Skeletal muscle satellite cell (primary cell): Measurements from ENCODE around the gene CLASP1.
"Not testable (repeated sequence)": the region's sequence is repeated elsewhere in the genome, so short reads cannot be mapped to it uniquely, and the experiment has no call there.

Source experiments
- H3K27me3 ChIP-seq: 2 replicates; pipeline ENCODE4 v1.7.0; 2013; ENCODE audit warnings: low read length; ENCODE audit not compliant: control insufficient read depth, insufficient read depth
- H3K36me3 ChIP-seq: 2 replicates; pipeline ENCODE4 v1.7.0; 2013; ENCODE audit warnings: mild to moderate bottlenecking, control low read depth, low read length; ENCODE audit not compliant: insufficient read depth
- H3K4me1 ChIP-seq: 2 replicates; pipeline ENCODE4 v1.7.0; 2013; ENCODE audit warnings: low read length; ENCODE audit not compliant: control insufficient read depth, insufficient read depth
- H3K4me2 ChIP-seq: 2 replicates; pipeline ENCODE4 v1.7.0; 2013; ENCODE audit warnings: mild to moderate bottlenecking, low read length
- H3K4me3 ChIP-seq: 2 replicates; pipeline ENCODE4 v1.7.0; 2013; ENCODE audit warnings: low read length
- H3K9ac ChIP-seq: 2 replicates; pipeline ENCODE4 v1.7.0; 2013; ENCODE audit warnings: mild to moderate bottlenecking, low read depth, low read length, moderate library complexity
- H3K9me3 ChIP-seq: replicated peaks from 2 replicates; pipeline ENCODE4 v1.7.0; 2013; ENCODE audit warnings: mild to moderate bottlenecking, control low read depth, low read length

Gene CLASP1

DNA sequence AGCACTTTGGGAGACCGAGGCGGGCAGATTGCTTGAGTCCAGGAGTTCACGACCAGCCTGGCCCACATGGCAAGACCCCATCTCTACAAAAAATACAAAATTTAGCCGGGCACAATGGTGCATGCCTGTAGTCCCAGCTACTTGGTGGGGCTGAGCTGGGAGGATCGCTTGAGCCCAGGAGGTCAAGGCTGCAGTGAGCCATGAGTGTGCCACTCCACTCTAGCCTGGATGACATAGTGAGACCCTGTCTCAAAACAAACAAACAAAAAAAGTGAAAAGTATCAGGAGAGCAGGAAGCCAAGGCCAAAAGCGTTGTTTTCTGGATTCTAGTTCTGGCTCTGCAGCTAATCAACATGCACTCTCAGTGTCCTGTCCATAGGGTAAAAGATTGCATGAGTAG lies 10.7 kb upstream of the CLASP1 start:
- Histone ChIP-seq H3K4me2 (no peak overlapping the region), H3K36me3 (no peaks in the 10 kb centered on the region), H3K9me3 (no peaks in the 10 kb centered on the region), H3K9ac (no peak overlapping the region), H3K4me1 (peaks cover 11% of the 10 kb centered on the region), H3K4me3 (no peak overlapping the region), H3K27me3 (no peaks in the 10 kb centered on the region)

GRCh38 chr2:121658393-121658792 lies 9.1 kb upstream of the CLASP1 start:
- not testable (repeated sequence) for H3K36me3 ChIP-seq, H3K4me2 ChIP-seq, H3K27me3 ChIP-seq, H3K9me3 ChIP-seq, H3K4me3 ChIP-seq, H3K9ac ChIP-seq, H3K4me1 ChIP-seq

GRCh38 chr2:121653035-121653434 lies 3.8 kb upstream of the CLASP1 start:
- Histone ChIP-seq H3K4me2 (no peak overlapping the region), H3K4me3 (no peak overlapping the region), H3K36me3 (no peaks in the 10 kb centered on the region), H3K27me3 (no peaks in the 10 kb centered on the region), H3K4me1 (peaks cover 9% of the 10 kb centered on the region), H3K9me3 (no peaks in the 10 kb centered on the region), H3K9ac (no peak overlapping the region)

DNA sequence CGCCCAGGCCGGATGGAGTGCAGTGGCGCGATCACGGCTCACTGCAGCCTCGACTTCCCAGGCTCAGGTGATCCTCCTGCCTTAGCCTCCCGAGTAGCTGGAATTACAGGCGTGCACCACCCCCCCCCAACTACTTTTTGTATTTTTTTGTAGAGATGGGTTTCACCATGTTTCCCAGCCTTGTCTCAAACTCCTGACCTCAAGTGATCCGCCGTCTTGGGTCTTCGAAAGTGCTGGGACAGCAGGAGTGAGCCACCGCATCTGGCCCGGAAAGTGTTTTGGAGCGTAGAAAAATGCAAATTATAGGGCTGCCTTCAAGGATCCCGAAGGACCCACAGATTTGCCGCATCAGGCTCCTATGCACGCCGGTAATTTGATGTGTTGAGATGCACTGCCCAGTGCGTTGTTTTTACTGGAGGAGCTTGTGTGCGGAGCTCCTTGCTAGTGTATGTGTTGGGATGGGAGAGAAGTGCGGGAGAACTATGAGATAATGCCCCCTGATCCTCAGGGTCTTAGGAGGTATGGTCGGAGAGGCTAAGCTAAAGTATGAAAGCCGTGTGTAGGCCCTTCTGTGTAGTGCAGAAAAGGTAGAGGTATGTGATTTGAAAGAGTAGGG lies 1.2 kb upstream of the CLASP1 start:
- Histone ChIP-seq H3K4me1 (peaks cover 9% of the 10 kb centered on the region), H3K36me3 (no peaks in the 10 kb centered on the region), H3K9me3 (no peaks in the 10 kb centered on the region), H3K27me3 (no peaks in the 10 kb centered on the region), H3K4me3 (peak overlapping the region; percentile 80), H3K4me2 (peak overlapping the region; percentile 97), H3K9ac (peak overlapping the region; percentile 98)

GRCh38 chr2:121649596-121650314 lies 493 bp upstream of the CLASP1 start:
- H3K4me2 ChIP-seq, result peak overlapping the region; percentile 97
- peak overlapping the region; percentile 98 for H3K9ac ChIP-seq
- H3K36me3 ChIP-seq, result no peaks in the 10 kb centered on the region
- H3K27me3 ChIP-seq, result no peaks in the 10 kb centered on the region
- no peaks in the 10 kb centered on the region for H3K9me3 ChIP-seq
- peak overlapping the region; percentile 80 for H3K4me3 ChIP-seq
- peaks cover 9% of the 10 kb centered on the region for H3K4me1 ChIP-seq

- H3K4me3 ChIP-seq, result peak overlapping the region; percentile 80
- peak overlapping the region; percentile 86 for H3K4me2 ChIP-seq
- no peaks in the 10 kb centered on the region for H3K9me3 ChIP-seq
- no peaks in the 10 kb centered on the region for H3K36me3 ChIP-seq
- H3K4me1 ChIP-seq, result peaks cover 9% of the 10 kb centered on the region
- H3K9ac ChIP-seq, result peak overlapping the region; percentile 98
- H3K27me3 ChIP-seq, result no peaks in the 10 kb centered on the region
These were observed 785 bp downstream of the CLASP1 start for GRCh38 chr2:121648206-121649148.

- H3K9ac ChIP-seq, result peak overlapping the region; percentile 98
- peak overlapping the region; percentile 80 for H3K4me3 ChIP-seq
- peaks cover 9% of the 10 kb centered on the region for H3K4me1 ChIP-seq
- H3K9me3 ChIP-seq, result no peaks in the 10 kb centered on the region
- no peaks in the 10 kb centered on the region for H3K27me3 ChIP-seq
- no peaks in the 10 kb centered on the region for H3K36me3 ChIP-seq
- peak overlapping the region; percentile 86 for H3K4me2 ChIP-seq
These were observed 1.9 kb downstream of the CLASP1 start for GRCh38 chr2:121647396-121647795.

GRCh38 chr2:121644715-121645114 lies 4.5 kb downstream of the CLASP1 start:
- Histone ChIP-seq H3K4me3 (no peak overlapping the region), H3K27me3 (no peaks in the 10 kb centered on the region), H3K9me3 (no peaks in the 10 kb centered on the region), H3K4me2 (no peak overlapping the region), H3K9ac (no peak overlapping the region), H3K36me3 (no peaks in the 10 kb centered on the region), H3K4me1 (no peaks in the 10 kb centered on the region)

DNA sequence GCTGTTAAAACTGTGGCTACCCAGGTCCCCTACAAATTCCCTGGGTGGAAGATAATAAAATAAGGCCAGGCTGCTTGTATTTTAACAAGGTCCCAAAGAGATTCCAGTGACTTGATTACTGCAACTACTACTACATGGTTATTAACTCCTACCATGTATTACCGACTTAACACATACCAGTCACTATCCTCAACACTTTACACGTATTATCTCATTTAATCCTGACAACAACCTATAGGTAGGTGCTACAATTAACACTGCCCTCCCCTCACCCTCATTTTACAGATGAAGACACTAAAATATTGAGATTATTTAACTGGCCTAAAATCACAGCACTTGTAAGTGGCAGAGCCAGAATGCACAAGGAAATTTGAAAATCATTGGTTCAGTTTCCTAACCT lies 5.4 kb downstream of the CLASP1 start:
- Histone ChIP-seq H3K9ac (no peak overlapping the region), H3K9me3 (no peaks in the 10 kb centered on the region), H3K36me3 (no peaks in the 10 kb centered on the region), H3K27me3 (no peaks in the 10 kb centered on the region), H3K4me1 (no peaks in the 10 kb centered on the region), H3K4me2 (no peak overlapping the region), H3K4me3 (no peak overlapping the region)

DNA sequence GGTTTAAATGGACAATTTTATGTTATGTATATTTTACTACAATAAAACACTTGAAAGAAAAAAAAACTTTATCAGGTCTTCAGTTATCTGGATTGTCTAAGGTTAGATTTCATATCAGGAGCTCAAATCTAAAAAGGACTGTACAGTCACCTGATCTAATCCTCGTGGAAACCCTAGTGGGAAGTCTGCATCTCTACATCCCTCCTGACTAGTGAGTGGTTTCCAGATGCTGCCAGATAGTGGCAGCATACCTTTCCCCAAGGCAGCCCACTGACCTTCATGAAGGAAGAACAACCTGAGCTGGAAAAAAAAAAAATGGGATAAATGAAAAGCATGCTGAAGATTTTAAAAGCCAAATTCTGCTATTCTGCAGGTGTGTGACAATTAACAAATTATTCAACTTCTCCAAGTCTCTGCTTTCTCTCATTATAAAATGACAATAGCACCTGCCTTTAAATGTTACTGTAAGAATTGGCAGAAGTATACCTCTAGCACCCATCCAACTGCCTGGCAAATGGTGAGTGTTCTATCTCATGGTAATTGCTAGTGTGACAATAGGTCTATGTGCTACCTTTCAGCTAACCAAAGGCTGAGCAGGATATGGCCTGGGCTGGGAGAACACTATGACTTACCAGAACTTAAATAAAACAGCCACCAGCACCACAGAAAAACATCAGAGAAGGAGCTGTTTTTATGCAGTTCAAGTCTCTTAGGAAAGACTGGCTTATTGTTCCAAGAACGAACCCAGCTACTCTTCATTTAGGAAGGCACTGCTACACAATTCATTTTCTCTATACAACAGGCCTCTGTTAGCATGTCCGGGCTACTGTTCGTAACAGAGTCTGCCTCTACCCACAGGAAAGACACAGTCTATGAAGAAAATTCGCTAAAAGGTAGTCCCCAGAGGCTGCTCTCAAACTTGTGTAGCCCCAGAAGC lies 8.6 kb downstream of the CLASP1 start:
- Histone ChIP-seq H3K4me1 (no peaks in the 10 kb centered on the region), H3K36me3 (no peaks in the 10 kb centered on the region), H3K9me3 (no peaks in the 10 kb centered on the region), H3K27me3 (no peaks in the 10 kb centered on the region), H3K9ac (no peak overlapping the region), H3K4me2 (no peak overlapping the region), H3K4me3 (no peak overlapping the region)

GRCh38 chr2:121639846-121640245 lies 9.4 kb downstream of the CLASP1 start:
- not testable (repeated sequence) for H3K4me3 ChIP-seq, H3K4me1 ChIP-seq, H3K9ac ChIP-seq, H3K27me3 ChIP-seq, H3K9me3 ChIP-seq, H3K36me3 ChIP-seq, H3K4me2 ChIP-seq
